HepG2 (cell line): Measurements from ENCODE around the gene CLUH.

Experiments
- CBX5 ChIP-seq: sonication (generic); formaldehyde crosslinking; IDR thresholded peaks from 2 replicates; pipeline ENCODE4 v1.4.0; 2020; ENCODE audit warnings: missing genetic modification reagents, borderline replicate concordance
- CREM ChIP-seq, 2 experiments: sonication (generic) in 1 of 2; formaldehyde crosslinking in 1 of 2; IDR thresholded peaks; 2 replicates each; pipeline versions ENCODE4 v1.4.0 to v1.6.1; 2016 to 2020; ENCODE audit warnings: antibody characterized with exemption in 1 of 2, mild to moderate bottlenecking in 1 of 2, missing genetic modification reagents in 1 of 2
- CTCF ChIP-seq: sonication (generic); formaldehyde crosslinking; IDR thresholded peaks from 2 replicates; pipeline ENCODE4 v1.5.0; 2020; ENCODE audit warnings: mild to moderate bottlenecking, missing genetic modification reagents, moderate library complexity
- GZF1 ChIP-seq: sonication (generic); formaldehyde crosslinking; IDR thresholded peaks from 2 replicates; pipeline ENCODE4 v1.5.1; 2020; ENCODE audit warnings: mild to moderate bottlenecking, missing genetic modification reagents
- KLF12 ChIP-seq: sonication (generic); formaldehyde crosslinking; IDR thresholded peaks from 2 replicates; pipeline ENCODE4 v1.4.0; 2020; ENCODE audit warnings: missing genetic modification reagents, borderline replicate concordance
- MBD4 ChIP-seq: IDR thresholded peaks from 2 replicates; pipeline ENCODE4 v1.6.1; 2012; ENCODE audit warnings: low read length, inconsistent platforms, borderline replicate concordance
- POLR2AphosphoS2 ChIP-seq: IDR thresholded peaks from 2 replicates; pipeline ENCODE4 v1.6.1; 2011; ENCODE audit warnings: low read depth, low read length, improper control_type of control experiment
- TAF1 ChIP-seq: sonication (generic); formaldehyde crosslinking; IDR thresholded peaks from 2 replicates; pipeline ENCODE4 v1.4.0; 2020; ENCODE audit warnings: missing genetic modification reagents
- ZFP41 ChIP-seq: sonication (generic); formaldehyde crosslinking; IDR thresholded peaks from 2 replicates; pipeline ENCODE4 v1.4.0; 2020; ENCODE audit warnings: mild to moderate bottlenecking, missing genetic modification reagents, borderline replicate concordance
- ZNF263 ChIP-seq: sonication (generic); formaldehyde crosslinking; IDR thresholded peaks from 2 replicates; pipeline ENCODE4 v1.4.0; 2020; ENCODE audit warnings: missing genetic modification reagents
- ZNF44 ChIP-seq: sonication (generic); formaldehyde crosslinking; IDR thresholded peaks from 2 replicates; pipeline ENCODE4 v1.5.1; 2020; ENCODE audit warnings: mild to moderate bottlenecking, missing genetic modification reagents
- ZNF841 ChIP-seq: sonication (generic); formaldehyde crosslinking; IDR thresholded peaks from 2 replicates; pipeline ENCODE4 v1.8.1; 2023; ENCODE audit warnings: missing genetic modification reagents, borderline replicate concordance
- TF ChIP-seq, protein P1 (sequence below): sonication (generic); formaldehyde crosslinking; IDR thresholded peaks from 2 replicates; pipeline ENCODE4 v1.4.0; 2020; ENCODE audit warnings: missing genetic modification reagents, borderline replicate concordance

- TF ChIP-seq, protein P1, sequence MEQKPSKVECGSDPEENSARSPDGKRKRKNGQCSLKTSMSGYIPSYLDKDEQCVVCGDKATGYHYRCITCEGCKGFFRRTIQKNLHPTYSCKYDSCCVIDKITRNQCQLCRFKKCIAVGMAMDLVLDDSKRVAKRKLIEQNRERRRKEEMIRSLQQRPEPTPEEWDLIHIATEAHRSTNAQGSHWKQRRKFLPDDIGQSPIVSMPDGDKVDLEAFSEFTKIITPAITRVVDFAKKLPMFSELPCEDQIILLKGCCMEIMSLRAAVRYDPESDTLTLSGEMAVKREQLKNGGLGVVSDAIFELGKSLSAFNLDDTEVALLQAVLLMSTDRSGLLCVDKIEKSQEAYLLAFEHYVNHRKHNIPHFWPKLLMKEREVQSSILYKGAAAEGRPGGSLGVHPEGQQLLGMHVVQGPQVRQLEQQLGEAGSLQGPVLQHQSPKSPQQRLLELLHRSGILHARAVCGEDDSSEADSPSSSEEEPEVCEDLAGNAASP, result no peak
- no peak for TF ChIP-seq CTCF (CRISPR knock-in tag)
- no peak for TF ChIP-seq ZNF263 (CRISPR knock-in tag)
- TF ChIP-seq ZNF841 (CRISPR knock-in tag), result no peak
- TF ChIP-seq POLR2AphosphoS2, result no peak
- no peak for TF ChIP-seq CBX5 (CRISPR knock-in tag)
- TF ChIP-seq KLF12 (CRISPR knock-in tag), result no peak
- TF ChIP-seq MBD4, result no peak
- no peak for TF ChIP-seq TAF1 (CRISPR knock-in tag)
- TF ChIP-seq CREM (IDR thresholded peaks at IDR 0.05), result no peak
- no peak for TF ChIP-seq CREM (CRISPR knock-in tag; IDR thresholded peaks at IDR 0.05)
- TF ChIP-seq ZNF44 (CRISPR knock-in tag), result no peak
- TF ChIP-seq GZF1 (CRISPR knock-in tag), result no peak
- no peak for TF ChIP-seq ZFP41 (CRISPR knock-in tag)
Measured at GRCh38 chr17:2649191-2649590, 62.4 kb downstream of the CLUH start.
